WTC11 (cell line): ENCODE results near the gene BOLA3. TPM values are rescaled to one million over a fixed set of nuclear protein-coding genes. Genes with fewer than 3 reads are reported as not detected.

Experiments used
- ATAC-seq: fragments of 200-7000 bp; cut with Tn5 transposase; 2 replicates; pipeline ENCODE4 v1.10.0; 2021; ENCODE audit warnings: mild to moderate bottlenecking, moderate library complexity
- CTCF ChIA-PET: fragments of 300-600 bp; sonication (Branson Sonifier 250); formaldehyde crosslinking; loops from one replicate; lab custom pipeline; 2021; ENCODE audit warnings: antibody characterized with exemption; lab: Charles Lee
- POLR2A ChIA-PET: fragments of 350-600 bp; sonication (Branson Sonifier 250); formaldehyde crosslinking; loops from one replicate; lab custom pipeline; 2021; ENCODE audit warnings: antibody characterized with exemption; lab: Charles Lee
- DNase-seq: peaks from one replicate; pipeline ENCODE4 v3.0.0; 2021; ENCODE audit warnings: low spot score
- H3K27ac Mint-ChIP-seq: 2 replicates; pipeline ENCODE4 v1.8.0; 2021; ENCODE audit warnings: mixed read lengths
- H3K27me3 Mint-ChIP-seq: 2 replicates; pipeline ENCODE4 v1.8.0; 2021; ENCODE audit warnings: low read depth, mild to moderate bottlenecking, moderate library complexity, mixed read lengths
- H3K36me3 Mint-ChIP-seq: 2 replicates; pipeline ENCODE4 v1.8.0; 2021; ENCODE audit warnings: mixed read lengths
- H3K4me1 Mint-ChIP-seq: 2 replicates; pipeline ENCODE4 v1.8.0; 2022; ENCODE audit warnings: mixed read lengths
- H3K4me3 Mint-ChIP-seq: 2 replicates; pipeline ENCODE4 v1.8.0; 2021; ENCODE audit warnings: mild to moderate bottlenecking, moderate library complexity, mixed read lengths
- H3K9me3 Mint-ChIP-seq: 2 replicates; pipeline ENCODE4 v1.8.0; 2021; ENCODE audit warnings: mixed read lengths
- AR ChIP-seq: fragments of 250-450 bp; sonication (Bioruptor Pico); IDR thresholded peaks from 2 replicates; pipeline ENCODE4 v1.9.0; 2021; ENCODE audit warnings: mild to moderate bottlenecking
- ATF2 ChIP-seq: sonication (generic); formaldehyde crosslinking; IDR thresholded peaks from 2 replicates; pipeline ENCODE4 v1.8.1; 2022; ENCODE audit warnings: low read depth, missing genetic modification reagents, borderline replicate concordance
- ATF3 ChIP-seq: sonication (generic); formaldehyde crosslinking; conservative IDR thresholded peaks from 2 replicates; pipeline ENCODE4 v1.8.1; 2022; ENCODE audit warnings: mild to moderate bottlenecking, missing genetic modification reagents
- CDX4 ChIP-seq: fragments of 250-450 bp; sonication (Bioruptor Pico); IDR thresholded peaks from 2 replicates; pipeline ENCODE4 v1.9.0; 2021; ENCODE audit warnings: moderate library complexity, mild to moderate bottlenecking, inconsistent platforms, borderline replicate concordance
- CREB1 ChIP-seq: sonication (generic); formaldehyde crosslinking; IDR thresholded peaks from 2 replicates; pipeline ENCODE4 v1.8.0; 2023; ENCODE audit warnings: mild to moderate bottlenecking, missing genetic modification reagents
- CREM ChIP-seq: sonication (generic); formaldehyde crosslinking; IDR thresholded peaks from 2 replicates; pipeline ENCODE4 v1.8.1; 2022; ENCODE audit warnings: mild to moderate bottlenecking, missing genetic modification reagents, moderate library complexity
- EMX1 ChIP-seq: fragments of 250-450 bp; sonication (Bioruptor Pico); IDR thresholded peaks from 2 replicates; pipeline ENCODE4 v1.8.0; 2021; ENCODE audit warnings: mild to moderate bottlenecking
- FOXJ3 ChIP-seq: sonication (generic); formaldehyde crosslinking; IDR thresholded peaks from 2 replicates; pipeline ENCODE4 v1.9.0; 2021; ENCODE audit warnings: missing genetic modification reagents, mild to moderate bottlenecking, borderline replicate concordance
- FOXP1 ChIP-seq: sonication (generic); formaldehyde crosslinking; IDR thresholded peaks from 2 replicates; pipeline ENCODE4 v1.8.0; 2022; ENCODE audit warnings: missing genetic modification reagents, mild to moderate bottlenecking, moderate library complexity, borderline replicate concordance
- HMGA2 ChIP-seq: fragments of 250-450 bp; sonication (Bioruptor Pico); IDR thresholded peaks from 2 replicates; pipeline ENCODE4 v1.4.0; 2021; ENCODE audit warnings: mild to moderate bottlenecking, moderate library complexity
- MAX ChIP-seq: sonication (generic); formaldehyde crosslinking; IDR thresholded peaks from 2 replicates; pipeline ENCODE4 v1.8.0; 2022; ENCODE audit warnings: mild to moderate bottlenecking, missing genetic modification reagents
- NFATC4 ChIP-seq: fragments of 250-450 bp; sonication (Bioruptor Pico); IDR thresholded peaks from 2 replicates; pipeline ENCODE4 v1.9.0; 2021; ENCODE audit warnings: mild to moderate bottlenecking
- SMAD3 ChIP-seq: sonication (generic); formaldehyde crosslinking; IDR thresholded peaks from 2 replicates; pipeline ENCODE4 v1.8.0; 2022; ENCODE audit warnings: missing genetic modification reagents, mild to moderate bottlenecking, borderline replicate concordance
- SMAD4 ChIP-seq: sonication (generic); formaldehyde crosslinking; IDR thresholded peaks from 2 replicates; pipeline ENCODE4 v1.8.0; 2022; ENCODE audit warnings: mild to moderate bottlenecking, missing genetic modification reagents
- ZBTB21 ChIP-seq: sonication (generic); formaldehyde crosslinking; IDR thresholded peaks from 2 replicates; pipeline ENCODE4 v1.8.1; 2023; ENCODE audit warnings: mild to moderate bottlenecking, missing genetic modification reagents, borderline replicate concordance
- ZMAT4 ChIP-seq: fragments of 250-450 bp; sonication (Bioruptor Pico); IDR thresholded peaks from 2 replicates; pipeline ENCODE4 v1.9.0; 2021; ENCODE audit warnings: mild to moderate bottlenecking
- ZNF121 ChIP-seq: sonication (generic); formaldehyde crosslinking; IDR thresholded peaks from 2 replicates; pipeline ENCODE4 v1.8.0; 2023; ENCODE audit warnings: missing genetic modification reagents
- ZNF396 ChIP-seq: fragments of 250-450 bp; sonication (Bioruptor Pico); IDR thresholded peaks from 2 replicates; pipeline ENCODE4 v1.8.0; 2021; ENCODE audit warnings: mild to moderate bottlenecking, moderate library complexity, borderline replicate concordance
- ZNF416 ChIP-seq: fragments of 250-450 bp; sonication (Bioruptor Pico); IDR thresholded peaks from 2 replicates; pipeline ENCODE4 v1.9.0; 2021; ENCODE audit warnings: mild to moderate bottlenecking, inconsistent platforms
- ZNF423 ChIP-seq: fragments of 250-450 bp; sonication (Bioruptor Pico); IDR thresholded peaks from 2 replicates; pipeline ENCODE4 v2.1.2; 2022; ENCODE audit warnings: mild to moderate bottlenecking, moderate library complexity
- ZNF532 ChIP-seq: fragments of 250-450 bp; sonication (Bioruptor Pico); IDR thresholded peaks from 2 replicates; pipeline ENCODE4 v1.9.0; 2021; ENCODE audit warnings: mild to moderate bottlenecking, borderline replicate concordance
- total RNA-seq: library from RNA; stranded (reverse); gene quantifications from 3 replicates; pipeline ENCODE4 v1.2.3, GENCODE V29; 2021

The BOLA3 gene
- total RNA-seq, 1 experiment from 2014 or later, result 58.2 TPM

- Mint-ChIP-seq H3K27me3 (peaks cover 10% of the 10 kb centered on the region), H3K9me3 (peaks cover 3% of the 10 kb centered on the region; the same call in 1 of the 2 replicates), H3K4me3 (no peak overlapping the region), H3K27ac (peak overlapping the region; percentile 50), H3K36me3 (peaks cover 13% of the 10 kb centered on the region)
- CTCF ChIA-PET, result no interaction called here
- ATAC-seq, result no peak
- TF ChIP-seq CREM (CRISPR knock-in tag), result no peak
- no peak for TF ChIP-seq ZNF423
- TF ChIP-seq ZMAT4, result no peak
- no peak for TF ChIP-seq CDX4 (CRISPR knock-in tag)
- TF ChIP-seq, all 79 proteins: peak for 0
- POLR2A ChIA-PET, result interaction anchor here (1.2 to 4.5 kb wide), 3 partner anchors 9 to 18 kb away, joined by 3 to 41 read pairs (median 3); partner anchors contain the start of gene MOB1A
- no peak for DNase-seq
- peaks cover 35% of the 10 kb centered on the region for H3K4me1 Mint-ChIP-seq
Observed at GRCh38 chr2:74197049-74197448, 49.3 kb upstream of the BOLA3 start.

GRCh38 chr2:74194799-74195198 lies 47.1 kb upstream of the BOLA3 start:
- Mint-ChIP-seq H3K27me3 (peaks cover 10% of the 10 kb centered on the region), H3K27ac (no peak overlapping the region), H3K4me3 (no peak overlapping the region), H3K4me1 (peaks cover 22% of the 10 kb centered on the region), H3K36me3 (peaks cover 7% of the 10 kb centered on the region), H3K9me3 (peaks cover 6% of the 10 kb centered on the region; the same call in 1 of the 2 replicates)
- POLR2A ChIA-PET, result no interaction called here
- TF ChIP-seq ZNF396 (CRISPR knock-in tag), result no peak
- no peak for TF ChIP-seq ZNF121 (CRISPR knock-in tag)
- no peak for TF ChIP-seq ZNF532
- no peak for TF ChIP-seq SMAD3
- TF ChIP-seq FOXJ3 (CRISPR knock-in tag), result no peak
- TF ChIP-seq SMAD4 (CRISPR knock-in tag), result no peak
- TF ChIP-seq ATF3 (CRISPR knock-in tag), result no peak
- no peak for TF ChIP-seq ZBTB21 (CRISPR knock-in tag)
- no peak for TF ChIP-seq HMGA2
- ATAC-seq (no peak), DNase-seq (no peak)
- CTCF ChIA-PET, result no interaction called here

- DNase-seq (no peak), ATAC-seq (no peak)
- Mint-ChIP-seq H3K9me3 (peaks cover 6% of the 10 kb centered on the region; the same call in 1 of the 2 replicates), H3K4me3 (no peak overlapping the region), H3K4me1 (peaks cover 30% of the 10 kb centered on the region), H3K27ac (peak overlapping the region; percentile 57; the same call in 1 of the 2 replicates), H3K36me3 (no peaks in the 10 kb centered on the region), H3K27me3 (peaks cover under 1% of the 10 kb centered on the region)
- ChIA-PET POLR2A (interaction anchor here (0.8 to 1.8 kb wide), 2 partner anchors 13 to 15 kb away, joined by 3 to 14 read pairs; partner anchors contain the start of gene MOB1A), CTCF (interaction anchor here (0.7 to 2.8 kb wide), 2 partner anchors 13 to 41 kb away, joined by 3 to 15 read pairs; partner anchors contain the start of gene MOB1A)
- no peak for TF ChIP-seq ZNF396 (CRISPR knock-in tag)
- TF ChIP-seq FOXP1, result no peak
- TF ChIP-seq HMGA2, result no peak
- TF ChIP-seq EMX1 (CRISPR knock-in tag), result no peak
- no peak for TF ChIP-seq CREB1 (CRISPR knock-in tag)
- TF ChIP-seq AR, result no peak
- no peak for TF ChIP-seq ZNF416 (CRISPR knock-in tag)
- TF ChIP-seq ATF2, result no peak
- TF ChIP-seq MAX (CRISPR knock-in tag), result no peak
- no peak for TF ChIP-seq NFATC4
- TF ChIP-seq SMAD4 (CRISPR knock-in tag), result no peak
Observed at GRCh38 chr2:74191596-74192380, 44.1 kb upstream of the BOLA3 start.
